Smooth muscle cell (in vitro differentiated cells): ENCODE data around the gene BBS2. TPM values are rescaled to one million over a fixed set of nuclear protein-coding genes. Genes with fewer than 3 reads are reported as not detected.
A peak's percentile ranks its signal among the peaks of the same experiment; 100 is the strongest.

ENCODE experiments used
- DNase-seq: peaks from one replicate; lab custom pipeline; 2025; ENCODE audit not compliant: unreplicated experiment; lab: John Stamatoyannopoulos, UW
- H2AFZ ChIP-seq: fragments of 200-600 bp; sonication (generic); 2 replicates; pipeline ENCODE4 v1.6.0; 2016; ENCODE audit warnings: antibody characterized with exemption, low read depth, mild to moderate bottlenecking
- H3F3A ChIP-seq: fragments of 200-600 bp; sonication (generic); 2 replicates; pipeline ENCODE4 v1.6.0; 2017; ENCODE audit warnings: antibody characterized with exemption, low read depth
- H3K27ac ChIP-seq: fragments of 200-600 bp; sonication (generic); 2 replicates; pipeline ENCODE4 v1.5.1; 2016; ENCODE audit warnings: low read depth, mild to moderate bottlenecking
- H3K27me3 ChIP-seq: fragments of 200-600 bp; sonication (generic); 2 replicates; pipeline ENCODE4 v1.6.1; 2016; ENCODE audit warnings: low read depth, mild to moderate bottlenecking
- H3K36me3 ChIP-seq: fragments of 200-600 bp; sonication (generic); 2 replicates; pipeline ENCODE4 v1.5.1; 2016; ENCODE audit warnings: low read depth
- H3K4me1 ChIP-seq: fragments of 200-600 bp; sonication (generic); 2 replicates; pipeline ENCODE4 v1.5.1; 2016; ENCODE audit warnings: low read depth
- H3K4me2 ChIP-seq: fragments of 200-600 bp; sonication (generic); 2 replicates; pipeline ENCODE4 v1.6.0; 2016; ENCODE audit warnings: mild to moderate bottlenecking
- H3K4me3 ChIP-seq: fragments of 200-600 bp; sonication (generic); 2 replicates; pipeline ENCODE4 v1.5.1; 2016; ENCODE audit warnings: mild to moderate bottlenecking
- H3K79me2 ChIP-seq: fragments of 200-600 bp; sonication (generic); 2 replicates; pipeline ENCODE4 v1.6.0; 2016; ENCODE audit warnings: low read depth, mild to moderate bottlenecking
- H3K9ac ChIP-seq: fragments of 200-600 bp; sonication (generic); 2 replicates; pipeline ENCODE4 v1.6.0; 2016; ENCODE audit warnings: low read depth
- H3K9me3 ChIP-seq: fragments of 200-600 bp; sonication (generic); replicated peaks from 2 replicates; pipeline ENCODE4 v1.5.1; 2016; ENCODE audit warnings: low read depth
- H4K20me1 ChIP-seq: fragments of 200-600 bp; sonication (generic); 2 replicates; pipeline ENCODE4 v1.6.0; 2016; ENCODE audit warnings: low read depth
- WGBS: methylation state at CpG from one replicate; pipeline ENCODE4 v1.1.7; 2016; ENCODE audit warnings: low lambda C conversion rate; 5-methylcytosine and 5-hydroxymethylcytosine counted together
- polyA plus RNA-seq: library from polyadenylated mRNA; unstranded; fragments of >200 nt; fragmentation: Nextera tagmentation; extraction: Ambion mirVana; gene quantifications from 2 replicates; pipeline ENCODE4 v1.2.1, GENCODE V29; 2016
- total RNA-seq: library from RNA; depleted of rRNA; stranded (reverse); fragments of >200 nt; gene quantifications from 2 replicates; pipeline ENCODE4 v1.2.3, GENCODE V29; 2014
- TF ChIP-seq, protein P1 (sequence below): fragments of 200-600 bp; sonication (generic); IDR thresholded peaks from 2 replicates; pipeline ENCODE4 v1.5.1; 2017; ENCODE audit warnings: borderline replicate concordance, mild to moderate bottlenecking, antibody characterized with exemption; ENCODE audit not compliant: insufficient read depth, poor library complexity, severe bottlenecking

BBS2 gene
- total and polyA plus RNA-seq, 2 experiments from 2014 or later: 20.4 to 33.2 TPM

DNA sequence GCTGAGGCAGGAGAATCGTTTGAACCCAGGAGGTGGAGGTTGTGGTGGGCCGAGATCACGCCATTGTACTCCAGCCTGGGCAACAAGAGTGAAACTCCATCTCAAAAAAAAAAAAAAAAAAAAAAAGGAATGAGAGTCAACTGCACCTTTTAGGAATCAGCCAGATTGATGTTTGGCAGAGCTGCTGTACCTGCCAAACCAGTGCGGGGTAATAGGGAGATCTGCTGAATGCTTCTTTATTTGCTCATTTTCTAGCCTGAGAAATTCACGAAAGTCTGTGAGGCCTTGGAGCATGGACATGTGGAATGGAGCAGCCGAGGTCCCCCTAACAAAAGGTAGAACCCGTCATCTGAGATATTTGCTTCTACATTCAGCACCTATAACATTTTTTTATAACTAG is 50.1 kb downstream of the BBS2 start:
- H3K4me1 ChIP-seq: no peaks in the 10 kb centered on the region
- H3K79me2 ChIP-seq: no peaks in the 10 kb centered on the region
- no peak overlapping the region for H3K4me3 ChIP-seq
- H3K9ac ChIP-seq: no peak overlapping the region
- no peaks in the 10 kb centered on the region for H4K20me1 ChIP-seq
- H3K27me3 ChIP-seq: no peaks in the 10 kb centered on the region
- peaks cover 48% of the 10 kb centered on the region for H3K36me3 ChIP-seq
- DNase-seq: no peak
- H3K4me2 ChIP-seq: no peak overlapping the region
- TF ChIP-seq, protein P1, sequence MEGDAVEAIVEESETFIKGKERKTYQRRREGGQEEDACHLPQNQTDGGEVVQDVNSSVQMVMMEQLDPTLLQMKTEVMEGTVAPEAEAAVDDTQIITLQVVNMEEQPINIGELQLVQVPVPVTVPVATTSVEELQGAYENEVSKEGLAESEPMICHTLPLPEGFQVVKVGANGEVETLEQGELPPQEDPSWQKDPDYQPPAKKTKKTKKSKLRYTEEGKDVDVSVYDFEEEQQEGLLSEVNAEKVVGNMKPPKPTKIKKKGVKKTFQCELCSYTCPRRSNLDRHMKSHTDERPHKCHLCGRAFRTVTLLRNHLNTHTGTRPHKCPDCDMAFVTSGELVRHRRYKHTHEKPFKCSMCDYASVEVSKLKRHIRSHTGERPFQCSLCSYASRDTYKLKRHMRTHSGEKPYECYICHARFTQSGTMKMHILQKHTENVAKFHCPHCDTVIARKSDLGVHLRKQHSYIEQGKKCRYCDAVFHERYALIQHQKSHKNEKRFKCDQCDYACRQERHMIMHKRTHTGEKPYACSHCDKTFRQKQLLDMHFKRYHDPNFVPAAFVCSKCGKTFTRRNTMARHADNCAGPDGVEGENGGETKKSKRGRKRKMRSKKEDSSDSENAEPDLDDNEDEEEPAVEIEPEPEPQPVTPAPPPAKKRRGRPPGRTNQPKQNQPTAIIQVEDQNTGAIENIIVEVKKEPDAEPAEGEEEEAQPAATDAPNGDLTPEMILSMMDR: no peak
- H3K9me3 ChIP-seq: no peaks in the 10 kb centered on the region
- no peaks in the 10 kb centered on the region for H3F3A ChIP-seq
- 91% methylated on average over 7 of the region's 7 CpGs for WGBS
- peak overlapping the region; percentile 58 for H3K27ac ChIP-seq
- no peak overlapping the region for H2AFZ ChIP-seq

DNA sequence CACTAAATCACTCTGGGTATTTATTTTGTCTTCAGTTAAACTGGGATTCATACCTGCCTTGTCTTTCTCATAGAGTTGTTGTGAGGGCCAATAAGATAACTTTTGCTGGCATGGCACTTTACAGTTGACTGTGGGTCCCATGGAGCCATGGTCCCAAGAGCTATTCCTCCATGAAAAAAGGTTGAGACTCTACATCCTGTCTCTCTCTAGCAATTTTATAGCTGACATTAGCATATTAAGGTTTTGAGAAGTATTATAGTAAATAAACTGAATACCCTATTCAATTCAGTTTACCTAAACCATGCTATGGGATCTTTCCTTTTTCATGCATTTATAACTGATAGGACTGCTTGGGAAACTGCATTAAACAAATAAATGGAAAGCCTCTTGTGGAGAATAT is 51.0 kb downstream of the BBS2 start:
- Histone ChIP-seq H2AFZ (no peak overlapping the region), H4K20me1 (no peaks in the 10 kb centered on the region), H3K4me3 (no peak overlapping the region), H3F3A (no peaks in the 10 kb centered on the region), H3K4me1 (no peaks in the 10 kb centered on the region), H3K9ac (no peak overlapping the region), H3K27ac (no peak overlapping the region), H3K9me3 (no peaks in the 10 kb centered on the region), H3K27me3 (no peaks in the 10 kb centered on the region), H3K36me3 (peaks cover 51% of the 10 kb centered on the region), H3K4me2 (no peak overlapping the region), H3K79me2 (no peaks in the 10 kb centered on the region)
- TF ChIP-seq, protein P1: no peak
- DNase-seq: no peak

DNA sequence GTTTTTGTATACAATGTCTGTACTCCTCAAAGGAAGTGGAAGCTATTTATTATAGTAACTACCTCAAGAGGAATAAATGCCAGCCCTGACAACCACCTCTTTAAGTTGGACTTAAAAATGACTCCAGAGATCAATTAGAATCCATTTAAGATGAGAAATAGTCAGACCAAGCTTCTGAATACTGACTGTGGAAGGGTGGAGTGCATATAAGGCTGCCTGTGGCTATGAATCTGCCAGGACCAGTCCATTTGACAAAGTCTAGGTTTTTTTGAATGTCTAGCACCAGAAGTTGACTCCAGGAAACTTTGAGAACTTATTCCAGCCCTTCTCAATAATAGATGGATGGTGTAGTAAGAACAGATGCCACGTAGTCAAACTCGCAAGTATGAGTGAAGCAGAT is 53.5 kb downstream of the BBS2 start:
- H3K27me3 ChIP-seq: no peaks in the 10 kb centered on the region
- H2AFZ ChIP-seq: no peak overlapping the region
- H3K79me2 ChIP-seq: no peaks in the 10 kb centered on the region
- H3K4me2 ChIP-seq: no peak overlapping the region
- no peaks in the 10 kb centered on the region for H3K9me3 ChIP-seq
- no peak for DNase-seq
- no peak overlapping the region for H3K4me3 ChIP-seq
- H3K9ac ChIP-seq: no peak overlapping the region
- no peaks in the 10 kb centered on the region for H3K4me1 ChIP-seq
- no peaks in the 10 kb centered on the region for H3F3A ChIP-seq
- H4K20me1 ChIP-seq: peaks cover 2% of the 10 kb centered on the region
- H3K27ac ChIP-seq: no peak overlapping the region
- H3K36me3 ChIP-seq: peaks cover 36% of the 10 kb centered on the region
- TF ChIP-seq, protein P1: no peak
- WGBS: 95% methylated on average over 2 of the region's 2 CpGs

DNA sequence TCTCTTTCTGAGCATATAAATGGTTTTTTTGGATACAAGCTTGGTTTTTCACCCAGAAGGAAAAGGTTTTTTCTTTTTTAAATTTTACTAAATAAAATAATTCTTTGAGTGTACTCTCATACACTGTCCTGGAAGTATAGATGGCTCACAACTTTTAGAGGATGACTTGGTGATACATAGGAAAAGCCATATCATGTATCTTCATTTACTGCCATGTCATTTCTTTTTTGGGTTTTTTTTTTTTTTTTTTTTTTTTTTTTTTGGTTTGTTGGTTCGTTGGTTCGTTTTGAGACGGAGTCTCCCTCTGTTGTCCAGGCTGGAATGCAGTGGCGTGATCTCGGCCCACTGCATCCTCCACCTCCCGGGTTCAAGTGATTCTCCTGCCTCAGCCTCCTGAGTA is 56.7 kb downstream of the BBS2 start:
- DNase-seq: no peak
- H3K4me1 ChIP-seq: peaks cover 4% of the 10 kb centered on the region
- H3K4me2 ChIP-seq: no peak overlapping the region
- H3K9ac ChIP-seq: no peak overlapping the region
- no peaks in the 10 kb centered on the region for H3K79me2 ChIP-seq
- no peak overlapping the region for H3K4me3 ChIP-seq
- H3F3A ChIP-seq: peaks cover 3% of the 10 kb centered on the region
- peaks cover 19% of the 10 kb centered on the region for H4K20me1 ChIP-seq
- no peak overlapping the region for H3K27ac ChIP-seq
- H3K36me3 ChIP-seq: peaks cover 48% of the 10 kb centered on the region
- no peak overlapping the region for H2AFZ ChIP-seq
- H3K27me3 ChIP-seq: no peaks in the 10 kb centered on the region
- 97% methylated on average over 6 of the region's 6 CpGs for WGBS
- H3K9me3 ChIP-seq: no peaks in the 10 kb centered on the region
- TF ChIP-seq, protein P1: no peak
